NB4 (cell line): ENCODE measurements around the gene GAST.
A peak's percentile ranks its signal among the peaks of the same experiment; 100 is the strongest.

Experiments
- DNase-seq: peaks from one replicate; pipeline ENCODE4 v3.0.0; 2010; ENCODE audit warnings: low read depth
- H3K4me3 ChIP-seq: one replicate; pipeline ENCODE4 v1.5.1; 2011; ENCODE audit warnings: mild to moderate bottlenecking, low read depth, low read length, moderate library complexity
- MAX ChIP-seq: IDR thresholded peaks from 2 replicates; pipeline ENCODE4 v1.6.1; 2011; ENCODE audit warnings: low read depth, low read length
- MYC ChIP-seq: IDR thresholded peaks from 2 replicates; pipeline ENCODE4 v1.6.1; 2011; ENCODE audit warnings: low read depth, low read length
- POLR2A ChIP-seq: IDR thresholded peaks from 2 replicates; pipeline ENCODE4 v1.6.1; 2011; ENCODE audit warnings: mild to moderate bottlenecking; ENCODE audit not compliant: insufficient read length; ENCODE audit errors: extremely low read depth
- TF ChIP-seq, protein P1 (sequence below): IDR thresholded peaks from one replicate; pipeline ENCODE4 v1.5.1; 2012; ENCODE audit warnings: low read depth, low read length

Gene GAST, protein sequence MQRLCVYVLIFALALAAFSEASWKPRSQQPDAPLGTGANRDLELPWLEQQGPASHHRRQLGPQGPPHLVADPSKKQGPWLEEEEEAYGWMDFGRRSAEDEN

GRCh38 chr17:41711669-41712400 lies at the start of gene GAST:
Gene GAST (plus strand): TSS chr17:41712331. CDS start chr17:41715437, 3,106 bp downstream.
- TF ChIP-seq MYC, result no peak
- TF ChIP-seq MAX, result no peak
- no peak for TF ChIP-seq POLR2A
- TF ChIP-seq, protein P1, sequence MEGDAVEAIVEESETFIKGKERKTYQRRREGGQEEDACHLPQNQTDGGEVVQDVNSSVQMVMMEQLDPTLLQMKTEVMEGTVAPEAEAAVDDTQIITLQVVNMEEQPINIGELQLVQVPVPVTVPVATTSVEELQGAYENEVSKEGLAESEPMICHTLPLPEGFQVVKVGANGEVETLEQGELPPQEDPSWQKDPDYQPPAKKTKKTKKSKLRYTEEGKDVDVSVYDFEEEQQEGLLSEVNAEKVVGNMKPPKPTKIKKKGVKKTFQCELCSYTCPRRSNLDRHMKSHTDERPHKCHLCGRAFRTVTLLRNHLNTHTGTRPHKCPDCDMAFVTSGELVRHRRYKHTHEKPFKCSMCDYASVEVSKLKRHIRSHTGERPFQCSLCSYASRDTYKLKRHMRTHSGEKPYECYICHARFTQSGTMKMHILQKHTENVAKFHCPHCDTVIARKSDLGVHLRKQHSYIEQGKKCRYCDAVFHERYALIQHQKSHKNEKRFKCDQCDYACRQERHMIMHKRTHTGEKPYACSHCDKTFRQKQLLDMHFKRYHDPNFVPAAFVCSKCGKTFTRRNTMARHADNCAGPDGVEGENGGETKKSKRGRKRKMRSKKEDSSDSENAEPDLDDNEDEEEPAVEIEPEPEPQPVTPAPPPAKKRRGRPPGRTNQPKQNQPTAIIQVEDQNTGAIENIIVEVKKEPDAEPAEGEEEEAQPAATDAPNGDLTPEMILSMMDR, result no peak
- no peak for DNase-seq
- no peak within 1 kb of the TSS for H3K4me3 ChIP-seq

- DNase-seq, result no peak
- TF ChIP-seq POLR2A (no peak), MAX (no peak), MYC (no peak)
- TF ChIP-seq, protein P1, result no peak
- H3K4me3 ChIP-seq, result no peak overlapping the region
Measured at GRCh38 chr17:41663451-41664171, 48.5 kb upstream of the GAST start.

- DNase-seq, result no peak
- H3K4me3 ChIP-seq, result no peak overlapping the region
- TF ChIP-seq MYC, result no peak
- TF ChIP-seq, protein P1, result no peak
- TF ChIP-seq MAX, result no peak
- TF ChIP-seq POLR2A, result no peak
Measured at GRCh38 chr17:41664172-41664457, 48.0 kb upstream of the GAST start.

DNA sequence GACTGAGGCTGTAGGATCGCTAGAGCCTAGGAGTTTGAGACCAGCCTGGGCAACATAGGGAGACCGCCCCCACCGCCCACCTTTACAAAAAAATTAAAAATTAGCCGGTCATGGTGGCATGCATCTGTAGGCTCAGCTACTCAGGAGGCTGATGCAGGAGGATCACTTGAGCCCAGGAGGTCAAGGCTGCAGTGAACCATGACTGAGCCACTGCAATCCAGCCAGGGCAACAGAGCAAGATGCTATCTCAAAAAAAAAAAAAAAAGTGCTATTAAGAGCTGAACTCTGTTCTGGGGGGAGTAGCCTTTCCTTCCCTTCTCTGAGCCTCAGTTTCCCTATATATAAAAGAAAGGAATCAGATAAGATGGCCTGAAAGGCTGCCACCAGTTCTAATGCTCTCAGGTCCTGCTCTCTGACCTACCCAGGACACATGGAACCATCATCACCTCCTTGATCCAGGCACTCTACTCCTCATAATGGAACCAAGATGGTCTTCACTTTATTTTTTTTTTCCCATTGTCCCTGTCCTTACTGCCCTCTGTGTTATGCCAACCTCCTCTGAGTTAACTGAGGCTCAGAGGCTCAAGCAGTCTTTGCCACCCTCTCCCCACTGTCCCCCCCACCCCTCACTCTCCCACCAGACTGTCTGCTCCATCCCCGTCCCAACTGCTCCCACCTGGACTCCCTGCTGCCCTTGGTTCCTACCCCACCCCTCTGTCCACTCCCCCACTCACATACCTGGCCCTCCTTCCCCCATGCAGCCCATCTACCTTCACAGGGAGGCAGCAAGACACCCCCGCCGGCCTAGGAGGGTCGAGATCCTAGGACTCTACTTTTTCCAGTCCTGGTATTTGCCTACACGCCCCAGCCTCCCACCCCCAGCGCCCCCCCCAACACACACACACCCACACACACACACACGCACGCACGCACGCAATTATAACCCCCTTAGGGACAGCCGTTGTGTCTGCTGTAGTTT lies 47.3 kb upstream of the GAST start:
- TF ChIP-seq MYC, result no peak
- no peak for TF ChIP-seq POLR2A
- no peak for TF ChIP-seq MAX
- TF ChIP-seq, protein P1, result no peak
- H3K4me3 ChIP-seq, result no peak overlapping the region
- no peak for DNase-seq

DNA sequence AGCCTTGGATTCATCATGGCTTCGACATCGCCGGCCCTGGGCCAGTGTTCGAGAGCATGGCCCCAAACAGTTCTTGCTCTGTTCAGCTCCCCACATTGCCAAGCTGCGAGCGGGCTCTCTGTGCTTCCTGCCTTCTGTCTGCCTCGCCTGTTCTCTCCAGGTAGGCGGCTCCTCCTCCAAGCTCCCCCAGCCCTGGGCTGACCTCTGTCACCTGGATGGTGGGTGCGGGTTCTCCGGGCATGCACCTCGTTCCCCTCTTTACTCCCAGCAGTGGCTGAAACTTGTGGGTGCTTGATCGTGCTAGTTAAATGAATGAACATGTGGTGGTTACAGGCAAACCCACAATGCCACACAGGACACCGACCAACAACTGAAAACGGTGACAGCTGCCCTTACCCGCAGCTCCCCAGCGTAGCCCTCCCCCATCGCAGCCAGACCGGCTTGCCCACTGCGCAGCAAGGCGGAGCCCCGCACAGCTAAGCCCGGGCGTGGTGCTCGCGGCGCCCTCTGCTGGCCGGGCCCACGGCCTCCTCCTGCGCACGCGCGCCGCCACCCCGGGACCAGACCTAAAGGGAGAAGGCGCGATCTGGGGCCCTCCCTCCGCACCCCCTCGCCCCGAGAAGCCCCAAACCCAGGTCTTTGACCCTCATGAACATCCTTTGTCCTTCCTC lies 46.4 kb upstream of the GAST start:
- TF ChIP-seq POLR2A, result peak; percentile 12
- peak; percentile 60 for TF ChIP-seq MAX
- peak; percentile 38; the same call in 1 of the 2 replicates for TF ChIP-seq MYC
- TF ChIP-seq, protein P1, result peak; percentile 76
- peak overlapping the region; percentile 39 for H3K4me3 ChIP-seq
- DNase-seq, result peak; percentile 86
